Spleen (tissue), 7 donors: Measurements from ENCODE around the gene MEOX1.

Experiments
- POLR2A ChIP-seq, 3 donors: fragments of 450-650 bp; IDR thresholded peaks; one replicate each; pipeline ENCODE4 v1.5.1; 2017; ENCODE audit warnings: antibody characterized with exemption in 3 of 3, mild to moderate bottlenecking in 1 of 3
- TF ChIP-seq, protein P1 (sequence below), 11 experiments: fragments of 200-600 bp in 7 of 11; fragments of 450-650 bp in 4 of 11; sonication (generic) in 4 of 11; IDR thresholded peaks in 8 of 11; conservative IDR thresholded peaks in 3 of 11; 1 replicate in 7 of 11; 2 replicates in 4 of 11; pipeline versions ENCODE4 v1.4.0 to v1.8.0; 2016 to 2021; ENCODE audit warnings: antibody characterized with exemption in 11 of 11, inconsistent platforms in 4 of 11, mild to moderate bottlenecking in 1 of 11
- donor health status: DM: no; HTN: no; CAD: no; lungs with moderate emphysema.
- donor health status: DM: no; HTN: no; CAD: no.
- donor health status: DM: no; HTN: no; CAD: no.

DNA sequence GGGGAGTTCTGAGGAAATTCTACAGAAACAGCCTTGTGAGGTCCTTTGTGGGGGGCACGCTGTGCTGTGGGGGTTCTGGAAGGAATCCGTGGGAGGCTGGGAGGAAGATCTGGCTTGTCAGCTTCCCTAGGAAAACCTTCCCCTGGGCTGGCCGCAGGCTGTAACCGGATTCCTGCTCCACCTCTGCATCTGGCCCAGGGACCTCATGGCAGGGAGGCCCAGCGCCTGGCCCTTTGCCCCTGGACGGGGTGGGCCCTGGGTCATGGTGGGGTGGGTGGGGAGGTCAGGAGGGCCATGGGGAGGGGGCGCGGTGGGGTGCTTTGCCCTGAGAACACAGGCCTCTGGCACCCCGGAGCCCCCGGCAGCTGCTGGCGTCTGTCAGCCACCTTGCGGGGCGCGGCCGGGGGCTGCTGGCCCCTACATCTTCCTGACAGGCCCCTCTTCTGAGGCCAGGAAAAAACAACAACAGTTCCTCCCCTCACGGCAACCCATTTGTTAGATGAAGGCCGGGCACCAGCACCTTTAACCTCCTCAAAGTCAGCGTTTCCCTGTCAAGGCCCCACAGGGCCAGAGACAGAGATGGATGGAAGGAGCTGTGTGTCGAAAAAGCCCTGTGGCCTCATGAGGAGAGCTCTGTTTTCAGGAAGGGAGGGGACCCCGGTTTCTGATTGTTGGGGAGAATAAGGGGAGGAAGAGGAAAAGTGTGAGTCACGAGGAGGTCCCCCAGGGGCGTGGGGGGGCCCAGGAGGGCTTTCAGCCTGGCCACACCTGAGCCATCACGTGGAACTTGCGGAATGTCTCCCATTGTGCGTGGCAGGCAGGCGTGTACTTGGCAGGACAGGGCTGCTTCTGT lies 3.6 kb upstream of the MEOX1 start:
- TF ChIP-seq, protein P1, sequence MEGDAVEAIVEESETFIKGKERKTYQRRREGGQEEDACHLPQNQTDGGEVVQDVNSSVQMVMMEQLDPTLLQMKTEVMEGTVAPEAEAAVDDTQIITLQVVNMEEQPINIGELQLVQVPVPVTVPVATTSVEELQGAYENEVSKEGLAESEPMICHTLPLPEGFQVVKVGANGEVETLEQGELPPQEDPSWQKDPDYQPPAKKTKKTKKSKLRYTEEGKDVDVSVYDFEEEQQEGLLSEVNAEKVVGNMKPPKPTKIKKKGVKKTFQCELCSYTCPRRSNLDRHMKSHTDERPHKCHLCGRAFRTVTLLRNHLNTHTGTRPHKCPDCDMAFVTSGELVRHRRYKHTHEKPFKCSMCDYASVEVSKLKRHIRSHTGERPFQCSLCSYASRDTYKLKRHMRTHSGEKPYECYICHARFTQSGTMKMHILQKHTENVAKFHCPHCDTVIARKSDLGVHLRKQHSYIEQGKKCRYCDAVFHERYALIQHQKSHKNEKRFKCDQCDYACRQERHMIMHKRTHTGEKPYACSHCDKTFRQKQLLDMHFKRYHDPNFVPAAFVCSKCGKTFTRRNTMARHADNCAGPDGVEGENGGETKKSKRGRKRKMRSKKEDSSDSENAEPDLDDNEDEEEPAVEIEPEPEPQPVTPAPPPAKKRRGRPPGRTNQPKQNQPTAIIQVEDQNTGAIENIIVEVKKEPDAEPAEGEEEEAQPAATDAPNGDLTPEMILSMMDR (IDR thresholded peaks at IDR 0.05 in 8 of 11, conservative IDR thresholded peaks at IDR 0.05 in 3 of 11) = no peak
- no peak for TF ChIP-seq POLR2A (IDR thresholded peaks at IDR 0.05)
